Hematopoietic multipotent progenitor cell treated with erythropoietin and hydrocortisone succinate and interleukin-3 and kit ligand, for 6 days (in vitro differentiated cells): ENCODE data around the gene PAPPA2.
"Not testable (repeated sequence)": the region's sequence is repeated elsewhere in the genome, so short reads cannot be mapped to it uniquely, and the experiment has no call there.

Experiments
- DNase-seq: peaks from one replicate; pipeline ENCODE4 v3.0.0-alpha.2; 2015

PAPPA2 gene

DNA sequence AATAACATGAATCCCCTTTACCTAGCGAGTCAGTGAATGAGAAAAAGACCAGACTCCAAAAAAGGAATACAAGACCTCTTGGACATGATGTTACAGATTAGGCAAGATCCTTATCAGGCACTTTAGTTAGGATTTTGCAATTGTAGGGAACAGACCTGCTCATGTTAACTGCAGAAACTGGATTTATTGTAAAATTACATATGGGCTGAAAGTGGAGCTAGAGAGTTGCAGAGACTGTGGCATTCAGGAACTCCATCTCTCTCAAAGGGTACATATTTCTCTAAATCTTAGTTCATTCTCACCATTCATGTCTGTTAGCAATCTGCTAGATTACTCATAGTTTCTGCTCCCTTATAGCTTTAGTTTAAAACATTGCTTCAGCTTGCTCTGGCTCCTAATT, 142.2 kb downstream of the PAPPA2 start:
- no peak for DNase-seq

DNA sequence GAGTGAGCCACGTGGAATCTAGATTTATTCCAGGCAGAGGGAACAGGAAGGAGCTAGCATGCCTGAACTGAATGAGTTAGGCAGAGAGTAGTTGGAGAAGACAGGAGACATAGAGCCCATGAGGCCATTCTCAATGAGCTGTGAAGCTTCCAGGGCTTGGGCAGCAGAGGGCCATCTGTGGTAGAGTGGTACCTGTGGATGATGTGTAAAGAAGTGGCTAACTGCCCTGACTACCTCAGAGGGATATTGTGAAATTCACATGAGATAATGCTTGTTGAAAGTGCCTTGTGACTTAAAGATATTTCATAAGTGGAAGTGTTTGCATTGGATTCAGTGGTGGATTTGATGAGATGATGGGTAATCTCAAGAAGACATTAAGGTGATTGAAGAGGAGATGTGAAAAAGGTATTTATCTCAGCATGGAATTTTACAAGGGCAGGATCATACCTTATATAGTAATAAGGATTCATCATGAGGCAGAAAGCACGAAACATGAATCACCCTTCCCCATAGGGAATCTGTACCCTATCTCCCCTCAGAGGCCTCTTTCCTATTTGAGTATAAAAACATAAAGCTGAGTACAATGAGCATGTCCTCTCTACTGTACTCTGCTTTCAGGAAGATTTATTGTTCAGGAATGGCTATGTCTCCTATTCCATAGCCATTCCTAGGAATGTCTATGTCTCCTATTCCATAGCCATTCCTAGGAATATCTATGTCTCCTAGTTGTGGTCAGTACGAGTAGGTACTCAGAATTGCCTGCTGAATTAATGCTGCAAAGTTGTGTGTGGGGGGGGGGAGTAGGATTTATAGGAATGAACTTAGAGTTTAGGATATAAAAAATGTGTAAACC, 146.8 kb downstream of the PAPPA2 start:
- DNase-seq: no peak

DNA sequence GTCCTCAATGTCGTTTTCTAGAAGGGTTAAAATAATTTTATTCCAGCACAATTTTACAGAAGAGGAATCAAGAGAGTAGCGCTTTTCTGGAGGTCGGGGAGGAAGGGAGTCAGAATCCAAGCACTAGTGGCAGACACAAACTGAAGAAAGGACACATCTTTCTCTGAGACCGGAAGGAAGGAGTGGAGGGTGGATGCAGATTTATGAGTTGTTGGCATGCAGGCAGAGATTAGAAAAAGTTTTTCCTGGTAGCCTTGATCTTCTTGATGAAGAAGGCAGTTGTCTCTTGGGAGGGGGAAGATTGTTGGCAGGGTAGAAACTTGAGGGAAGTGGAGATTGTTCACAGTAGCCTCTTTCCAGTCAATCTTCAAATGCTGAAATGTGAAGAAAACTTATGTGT, 149.8 kb downstream of the PAPPA2 start:
- no peak for DNase-seq

DNA sequence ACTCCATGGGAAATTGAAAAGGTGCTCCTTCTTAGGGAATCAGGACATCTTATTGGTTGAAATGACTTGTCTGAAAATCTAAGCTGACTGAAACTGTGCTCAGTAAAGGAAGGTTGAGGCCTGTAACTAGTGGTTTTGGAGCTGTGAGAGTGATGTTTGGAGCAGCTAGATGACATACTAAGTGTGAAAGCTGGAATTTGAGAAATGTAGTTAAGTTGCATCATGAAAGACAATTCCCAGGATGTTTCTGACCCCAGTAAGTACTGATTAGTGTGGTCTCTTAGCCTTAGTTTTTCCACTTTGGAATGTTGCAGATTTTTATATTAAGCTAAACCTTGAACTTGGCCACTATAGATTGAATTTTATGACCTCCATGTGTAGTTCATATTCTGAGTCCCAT, 154.9 kb downstream of the PAPPA2 start:
- no peak for DNase-seq

DNA sequence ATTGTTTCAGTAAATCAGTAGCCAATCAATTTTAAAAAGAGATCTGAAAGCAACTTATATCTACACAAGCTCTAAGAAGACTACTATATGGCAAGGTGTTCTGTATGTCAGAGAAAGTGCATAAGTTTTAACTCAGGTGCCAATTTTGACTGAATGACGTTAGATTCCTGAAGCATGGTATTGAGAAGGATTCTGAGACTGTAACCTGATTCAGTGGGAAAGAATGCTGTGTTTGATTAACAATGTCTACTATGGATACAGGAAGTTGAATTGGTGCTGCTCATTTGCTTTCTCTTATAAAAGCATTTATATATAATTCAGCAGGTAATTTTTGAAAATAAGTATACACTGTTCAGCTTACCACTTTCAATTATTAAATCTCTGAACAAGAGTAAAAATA, 156.3 kb downstream of the PAPPA2 start:
- DNase-seq: no peak

DNA sequence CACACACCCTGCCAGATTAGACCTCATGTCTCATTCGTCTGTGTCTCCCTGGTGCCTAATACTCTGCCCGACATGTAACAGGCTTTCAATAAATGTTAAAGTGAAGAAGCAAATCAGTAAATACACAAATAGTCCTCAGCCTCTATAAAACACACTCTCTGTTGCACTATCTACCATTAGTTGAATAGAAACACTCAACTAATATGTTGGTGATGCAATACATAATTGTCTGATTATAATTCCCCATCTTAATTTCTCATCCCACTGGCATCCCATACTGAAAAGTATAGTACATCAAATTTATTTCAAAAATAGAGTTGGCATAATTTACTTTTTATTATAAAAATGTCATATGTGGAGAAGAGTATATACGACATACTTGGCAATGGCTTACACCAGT, 162.4 kb downstream of the PAPPA2 start:
- DNase-seq: no peak

DNA sequence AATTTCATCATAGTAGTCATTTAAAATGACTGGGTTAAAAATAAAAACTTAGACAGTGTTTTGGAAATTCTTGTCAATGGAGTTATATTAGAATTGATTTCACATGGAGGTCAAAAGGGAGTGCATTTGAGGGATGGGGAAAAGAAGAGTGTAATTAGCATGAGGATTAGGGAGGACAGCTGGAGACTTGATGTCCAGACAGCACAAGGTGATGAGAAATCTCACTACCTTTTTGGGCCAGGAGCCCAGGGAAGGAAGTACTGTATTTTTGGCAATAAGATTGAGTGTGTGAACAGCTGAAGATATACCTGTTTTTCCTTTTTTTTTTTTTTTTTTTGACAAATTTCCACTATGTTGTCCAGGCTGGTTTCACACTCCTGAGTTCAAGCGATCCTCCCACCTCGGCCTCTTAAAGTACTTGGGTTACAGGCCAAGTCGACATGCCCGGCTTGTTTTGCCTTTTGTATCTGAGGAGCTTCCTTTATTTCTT, 163.6 kb downstream of the PAPPA2 start:
- DNase-seq: no peak

DNA sequence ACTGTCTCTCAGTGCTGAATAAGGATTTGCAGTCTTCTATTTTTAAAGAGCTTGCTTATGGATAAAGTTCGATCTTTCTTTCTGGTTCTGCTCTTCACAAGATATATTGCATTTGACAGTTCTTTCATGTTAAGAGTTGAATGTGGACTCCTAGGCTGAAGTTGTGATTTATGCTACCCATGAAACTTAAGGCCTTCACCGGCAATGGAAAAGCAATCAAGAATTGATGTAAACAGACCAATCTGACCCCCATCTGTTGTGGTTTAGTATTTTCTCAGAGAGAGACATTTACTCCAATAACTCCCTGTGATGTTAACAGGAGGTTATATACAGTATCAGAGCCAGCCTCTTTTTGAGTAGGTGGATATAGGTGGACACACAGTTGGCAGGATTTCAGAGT, 165.8 kb downstream of the PAPPA2 start:
- no peak for DNase-seq

DNA sequence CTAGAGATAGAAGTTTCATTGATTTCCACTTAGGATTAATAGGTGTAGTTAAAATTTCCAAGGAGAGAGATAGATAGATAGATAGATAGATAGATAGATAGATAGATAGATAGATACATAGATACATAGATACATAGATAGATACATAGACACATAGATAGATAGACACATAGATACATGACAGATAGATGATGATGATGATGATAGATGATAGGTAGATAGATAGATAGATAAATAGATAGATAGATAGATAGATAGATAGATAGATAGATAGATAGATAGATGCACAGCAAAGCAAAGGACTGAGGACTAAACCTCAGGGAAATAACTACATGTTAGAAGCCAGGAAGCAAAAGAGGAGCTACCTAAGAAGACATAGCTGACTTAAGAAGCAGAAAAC, 171.8 kb downstream of the PAPPA2 start:
- not testable (repeated sequence) for DNase-seq

DNA sequence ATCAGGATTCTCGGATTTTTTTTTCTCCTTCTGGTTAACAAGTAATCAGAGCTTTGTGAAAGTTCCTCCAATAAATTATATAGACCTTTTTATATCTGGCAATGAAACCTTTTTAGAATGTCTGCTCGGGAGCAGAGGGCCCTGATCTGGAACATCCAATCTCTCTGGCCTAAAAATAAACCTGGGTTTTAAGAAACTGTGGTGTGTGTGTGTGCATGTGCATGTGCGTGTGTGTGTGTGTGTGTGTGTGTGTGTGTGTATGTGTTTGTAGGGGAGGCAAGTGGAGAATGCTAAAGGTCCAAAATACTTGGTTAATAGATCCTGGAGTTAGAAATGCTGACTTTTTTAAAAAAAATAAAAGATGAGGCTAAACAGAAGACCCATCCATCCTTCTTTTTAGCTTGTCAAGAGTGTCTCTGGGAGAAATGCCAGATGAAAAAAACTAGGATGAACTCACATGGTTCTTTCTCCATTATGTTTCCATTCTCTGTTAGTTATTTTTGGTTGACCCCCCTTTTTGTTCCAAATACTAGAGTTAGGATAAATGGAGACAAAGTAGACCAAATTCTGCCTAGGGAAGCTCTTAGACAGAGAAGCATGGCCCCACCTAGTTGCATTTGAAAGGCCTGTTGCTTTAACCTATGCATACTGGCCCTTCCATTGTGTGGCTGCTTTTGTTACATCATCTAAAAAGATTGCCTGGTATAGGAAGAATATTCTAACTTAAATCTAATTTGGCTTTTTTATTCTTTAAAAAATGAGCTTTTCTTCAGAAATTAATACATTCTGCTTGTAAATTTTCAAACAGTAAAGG, 175.9 kb downstream of the PAPPA2 start:
- DNase-seq: no peak

DNA sequence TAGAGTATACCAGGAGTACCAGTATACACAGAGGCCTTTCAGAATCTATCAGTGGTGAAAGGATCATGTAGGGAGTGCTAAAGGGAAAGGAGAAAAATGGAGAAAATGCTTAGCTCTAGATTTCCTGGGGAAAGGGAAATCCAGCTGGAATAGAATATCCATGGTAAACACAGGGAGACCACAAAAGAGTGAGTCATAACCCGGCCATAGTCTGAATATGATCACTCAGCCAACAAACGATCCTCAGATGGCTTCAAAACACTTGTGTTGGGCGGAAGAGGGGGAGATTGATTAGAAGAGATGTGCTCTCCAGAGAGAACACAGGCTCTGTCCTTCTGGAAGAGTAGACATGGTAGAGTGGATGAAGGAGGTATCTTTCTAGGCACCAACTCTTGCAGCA, 180.6 kb downstream of the PAPPA2 start:
- DNase-seq: no peak

DNA sequence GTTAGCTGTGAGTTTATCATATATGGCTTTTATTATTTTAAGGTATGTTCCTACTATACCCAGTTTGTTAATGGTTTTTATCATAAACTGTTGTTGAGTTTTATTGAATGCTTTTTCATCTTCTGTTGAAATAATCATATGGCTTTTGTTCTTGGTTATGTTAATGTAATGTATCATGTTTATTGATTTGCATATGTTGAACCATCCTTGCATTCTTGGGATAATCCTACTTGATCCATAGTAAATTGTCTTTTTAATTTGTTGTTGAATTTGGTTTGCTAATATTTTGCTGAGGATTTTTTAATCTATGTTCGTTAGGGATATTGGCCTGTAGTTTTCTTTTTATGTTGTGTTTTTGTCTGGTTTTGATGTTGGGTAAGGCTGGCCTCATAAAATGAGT, 185.6 kb downstream of the PAPPA2 start:
- DNase-seq: no peak

DNA sequence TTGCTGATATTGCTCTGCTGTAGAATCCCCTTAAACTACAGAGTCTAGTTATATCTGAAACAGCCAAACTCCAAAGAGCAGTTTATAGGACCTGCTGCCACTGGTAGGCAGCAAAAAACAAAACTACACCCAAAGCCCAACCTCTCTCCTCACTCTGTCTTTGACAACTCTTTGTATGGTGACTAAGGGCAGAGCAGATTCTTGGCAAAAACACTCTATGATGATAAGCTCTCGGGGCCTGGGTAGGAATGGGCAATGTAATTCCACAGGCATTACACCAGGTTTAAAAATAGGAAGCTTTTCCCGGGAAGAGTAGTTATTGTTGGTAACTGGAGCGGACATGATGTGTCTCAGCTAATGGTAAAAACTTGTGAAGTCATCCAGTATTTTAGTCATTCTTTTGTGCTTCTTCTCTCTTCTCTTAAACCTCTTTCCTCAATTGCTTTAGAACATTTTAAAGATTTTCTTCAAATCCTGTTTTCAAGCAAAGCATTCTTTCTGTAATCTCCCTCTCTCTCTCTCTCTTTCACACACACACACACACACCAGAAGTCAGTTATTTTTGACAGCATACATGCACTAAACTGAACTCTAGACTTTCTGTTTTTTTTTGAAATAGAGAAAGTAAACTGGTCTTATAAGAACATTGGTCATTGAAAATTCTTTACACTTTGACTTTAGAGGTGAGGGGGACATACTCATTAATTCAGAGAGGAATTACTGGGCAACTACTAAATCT, 193.5 kb downstream of the PAPPA2 start:
- no peak for DNase-seq

DNA sequence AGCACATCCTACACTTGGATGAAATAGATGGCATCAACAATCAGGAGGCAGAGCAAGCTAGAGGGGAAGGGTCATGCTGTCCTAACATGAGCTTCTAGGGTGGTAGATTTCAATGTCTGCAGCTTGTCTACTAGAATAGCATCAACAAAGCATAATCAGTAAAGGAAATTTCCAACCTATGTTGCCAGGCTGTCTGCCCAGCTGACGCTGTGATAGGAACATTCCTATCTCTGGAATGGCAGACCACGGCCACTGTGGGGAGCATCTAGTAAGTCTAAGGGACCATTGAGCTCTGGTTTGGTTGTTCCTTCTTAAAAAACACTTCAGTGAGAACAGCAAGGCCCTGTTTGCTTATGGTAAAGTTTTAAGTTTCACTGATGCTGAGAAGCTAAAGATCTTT, 206.8 kb downstream of the PAPPA2 start:
- no peak for DNase-seq

DNA sequence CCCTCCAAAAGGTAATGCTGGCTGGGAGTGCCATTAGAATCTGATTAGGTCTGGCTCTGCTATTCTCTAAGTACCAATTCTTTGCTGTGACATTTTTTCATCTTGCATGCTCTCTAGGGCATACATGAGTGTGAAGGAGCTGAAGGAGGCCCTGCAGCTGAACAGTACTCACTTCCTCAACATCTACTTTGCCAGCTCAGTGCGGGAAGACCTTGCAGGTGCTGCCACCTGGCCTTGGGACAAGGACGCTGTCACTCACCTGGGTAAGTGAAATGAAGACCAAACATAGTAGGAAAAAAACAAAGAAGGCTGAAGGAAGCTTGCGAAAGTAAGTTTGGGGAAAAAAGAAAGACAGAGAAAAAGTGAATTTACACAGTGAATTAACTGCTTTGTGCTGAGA, 207.9 kb downstream of the PAPPA2 start:
- no peak for DNase-seq

DNA sequence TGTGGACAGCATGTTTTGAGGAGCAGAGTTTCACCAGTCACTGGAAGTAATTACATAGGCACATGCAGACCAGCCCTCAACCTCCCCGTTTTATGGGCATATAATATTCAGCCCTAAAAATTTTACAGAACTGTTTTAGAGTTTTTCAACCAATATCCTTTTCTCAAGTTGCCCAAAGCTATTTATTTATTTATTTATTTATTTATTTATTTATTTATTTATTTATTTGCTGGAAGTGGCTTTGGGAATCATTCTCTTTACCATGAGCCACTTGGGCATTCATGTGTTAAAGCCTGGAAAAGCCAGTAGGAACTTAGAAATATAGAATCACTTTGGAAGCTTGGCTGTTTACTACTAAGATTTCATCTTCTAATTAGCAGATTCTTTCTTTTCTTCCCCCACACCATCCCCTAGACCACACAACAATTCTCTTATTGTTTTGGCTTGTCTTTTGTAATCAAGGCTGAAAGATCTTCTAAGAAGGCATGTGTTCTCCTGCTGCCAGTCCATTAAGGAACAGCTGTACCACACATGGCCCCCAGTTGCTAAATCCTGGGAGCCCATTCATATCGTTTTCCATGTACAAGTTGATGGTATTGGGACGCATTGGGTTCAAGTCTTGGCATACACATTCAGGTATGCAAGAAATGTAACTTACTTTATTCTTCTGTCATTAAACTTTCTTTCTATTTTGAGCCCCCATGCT, 220.0 kb downstream of the PAPPA2 start:
- DNase-seq: no peak

DNA sequence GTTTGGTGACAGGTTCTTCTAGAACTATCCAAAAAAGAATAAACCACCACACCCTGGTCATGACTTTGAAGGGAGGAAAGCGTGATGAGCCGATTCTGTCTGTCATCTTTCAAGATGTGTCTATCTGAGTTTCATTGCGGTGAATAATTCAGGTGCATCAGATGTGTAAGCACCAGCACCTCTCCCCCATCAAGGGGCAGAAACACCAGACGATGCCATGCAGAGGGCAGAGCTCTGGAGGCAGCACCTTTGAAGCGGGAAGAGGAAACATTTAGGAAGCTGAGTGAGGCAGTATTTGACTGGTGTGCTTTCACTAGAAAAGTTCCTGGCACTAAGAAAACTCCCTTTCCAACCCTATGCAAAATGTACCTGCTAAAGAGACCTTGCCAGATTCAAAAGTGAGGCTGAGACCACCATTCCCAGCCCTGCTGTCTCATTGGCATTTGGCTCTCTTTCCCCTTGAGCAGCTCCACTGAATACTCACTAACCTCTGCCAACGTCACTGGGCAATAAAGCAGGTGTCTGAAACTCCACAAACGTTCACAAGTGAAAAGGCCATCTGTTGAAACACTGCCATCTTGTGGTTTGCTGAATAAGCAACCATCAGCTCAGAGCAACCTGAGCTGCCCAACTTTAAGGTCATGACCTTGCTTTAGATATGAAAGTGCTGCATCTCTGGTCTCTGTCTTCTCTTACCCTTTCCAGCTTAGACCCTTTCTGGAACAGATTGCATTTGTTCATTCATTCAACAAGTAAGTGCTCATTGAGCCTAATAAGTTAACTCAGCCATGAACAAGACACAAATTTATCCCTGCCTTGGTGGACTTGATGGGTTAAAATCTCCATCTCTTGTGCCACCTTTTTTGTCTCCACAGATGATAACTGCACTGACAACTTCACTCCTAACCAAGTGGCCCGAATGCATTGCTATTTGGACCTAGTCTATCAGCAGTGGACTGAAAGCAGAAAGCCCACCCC, 228.6 kb downstream of the PAPPA2 start:
- DNase-seq: peak; percentile 70

DNA sequence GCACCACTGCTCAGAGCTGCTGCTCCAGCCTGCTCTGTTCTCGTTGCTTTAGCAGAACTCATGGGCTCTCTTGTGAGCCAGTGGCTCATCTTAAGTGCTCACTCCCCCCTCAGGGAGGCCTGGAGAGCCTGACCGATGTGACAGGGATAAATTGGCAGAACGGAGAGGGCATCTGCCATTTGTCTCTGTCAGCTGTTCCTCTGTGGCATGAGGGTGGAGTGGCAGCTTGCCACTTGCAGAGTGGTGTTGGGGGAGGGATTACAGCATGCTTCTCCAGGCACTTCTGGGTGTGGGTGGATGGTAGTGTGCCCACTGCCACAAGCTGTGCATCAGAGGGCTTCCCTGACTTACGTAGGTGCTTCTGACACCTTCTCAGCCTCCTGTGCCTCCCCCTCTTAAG, 229.5 kb downstream of the PAPPA2 start:
- DNase-seq: no peak

DNA sequence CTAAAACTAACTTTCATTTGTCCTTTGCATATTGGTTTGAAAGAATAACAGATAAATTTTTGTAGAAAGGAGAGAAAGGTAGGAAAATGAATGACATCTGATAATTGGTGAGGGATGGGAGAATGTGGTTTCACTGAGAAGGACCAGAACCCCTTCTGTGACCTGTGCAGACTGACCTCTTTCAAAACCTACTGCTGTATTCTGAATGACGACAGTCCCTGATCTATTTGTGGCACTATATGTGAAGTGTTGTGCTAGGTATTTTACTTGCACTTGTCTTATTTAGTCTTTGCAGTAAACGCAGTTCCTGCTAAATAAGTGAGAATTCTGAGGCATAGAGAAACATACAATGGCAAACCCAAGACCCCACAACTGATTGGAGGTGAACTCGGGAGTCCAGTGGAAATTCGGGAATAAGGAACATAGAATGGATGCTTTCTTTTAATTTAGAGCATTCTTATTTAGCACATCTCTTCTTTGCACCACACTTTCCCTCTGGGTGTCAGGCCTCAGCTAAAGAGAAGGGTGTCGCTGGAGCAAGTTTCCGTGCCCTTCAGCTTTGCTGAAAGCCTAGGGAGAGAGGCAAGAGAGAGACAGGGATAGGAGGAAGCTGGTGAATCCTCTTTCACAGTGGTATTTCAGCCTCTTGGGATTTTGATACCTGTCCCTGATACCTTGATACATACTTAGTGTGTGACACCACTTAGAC, 230.2 kb downstream of the PAPPA2 start:
- DNase-seq: no peak

DNA sequence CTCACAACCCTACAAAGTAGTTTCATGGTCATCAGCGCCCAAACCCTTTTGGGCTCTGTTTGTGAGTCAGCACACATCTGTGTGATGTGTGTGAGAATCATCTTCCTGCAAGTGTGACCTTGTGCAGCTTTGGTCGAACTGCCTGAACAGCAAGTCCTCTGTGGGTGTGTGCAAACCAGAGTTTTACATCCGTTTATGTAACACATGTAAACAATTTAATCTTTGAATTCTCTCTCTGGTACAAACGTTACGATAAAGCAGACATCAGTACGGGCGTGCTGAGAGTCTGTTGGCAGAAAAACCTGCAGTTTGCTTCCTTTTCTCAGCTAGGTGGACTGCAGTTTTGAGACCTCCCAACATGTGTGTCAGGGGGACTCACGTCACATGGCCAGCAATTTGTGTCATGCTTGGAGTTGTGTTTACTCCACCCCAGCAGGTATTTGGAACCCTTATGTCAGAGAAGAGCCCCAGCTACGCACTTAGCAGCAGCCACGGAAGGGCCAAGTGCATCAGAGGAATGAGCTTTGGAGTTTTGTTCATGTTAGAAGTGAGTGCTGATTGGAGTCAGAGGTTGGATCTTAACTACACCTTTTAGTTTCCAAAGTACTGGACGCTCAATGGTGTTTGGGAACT, 230.8 kb downstream of the PAPPA2 start:
- DNase-seq: no peak
